ENCODE measurements around the gene PGM1.

- TF ChIP-seq CTCF (IDR thresholded peaks at IDR 0.05 in 8 of 11, conservative IDR thresholded peaks at IDR 0.05 in 3 of 11) = no peak
- TF ChIP-seq POLR2A (IDR thresholded peaks at IDR 0.05) = no peak
These were observed 47.7 kb downstream of the PGM1 start for GRCh38 chr1:63640633-63641567.

All from spleen (tissue), 7 donors.